Type B pancreatic cell (in vitro differentiated cells): Measurements from ENCODE around the gene CCDC3. TPM values are rescaled to one million over a fixed set of nuclear protein-coding genes. Genes with fewer than 3 reads are reported as not detected.

Source experiments
- DNase-seq: peaks from one replicate; pipeline ENCODE4 v3.0.0; 2021; ENCODE audit warnings: mixed read lengths; ENCODE audit not compliant: unreplicated experiment; ENCODE audit errors: extremely low spot score
- H3K27ac Mint-ChIP-seq: 2 replicates; pipeline ENCODE4 v1.8.0; 2021; ENCODE audit warnings: mild to moderate bottlenecking, mixed read lengths
- H3K27me3 Mint-ChIP-seq: 2 replicates; pipeline ENCODE4 v1.8.0; 2021; ENCODE audit warnings: mixed read lengths
- H3K36me3 Mint-ChIP-seq: 2 replicates; pipeline ENCODE4 v1.8.0; 2021; ENCODE audit warnings: mixed read lengths
- H3K4me1 Mint-ChIP-seq: one replicate; pipeline ENCODE4 v1.8.0; 2021; ENCODE audit warnings: mixed read lengths; ENCODE audit not compliant: unreplicated experiment
- H3K4me3 Mint-ChIP-seq: 2 replicates; pipeline ENCODE4 v1.8.0; 2021; ENCODE audit warnings: mild to moderate bottlenecking, mixed read lengths
- H3K9me3 Mint-ChIP-seq: 2 replicates; pipeline ENCODE4 v1.8.0; 2021; ENCODE audit warnings: mixed read lengths
- CTCF ChIP-seq: fragments of 200-600 bp; sonication (generic); conservative IDR thresholded peaks from 2 replicates; pipeline ENCODE4 v1.5.0; 2021; ENCODE audit warnings: antibody characterized with exemption, mild to moderate bottlenecking
- total RNA-seq: library from RNA; stranded (reverse); gene quantifications from 2 replicates; pipeline ENCODE4 v1.2.1, GENCODE V29; 2021; ENCODE audit warnings: low replicate concordance

CCDC3 gene
- total RNA-seq, 1 donor from 2014 or later: 17.6 TPM

GRCh38 chr10:13046851-13047528, 45.5 kb upstream of the CCDC3 start:
- no peak overlapping the region for H3K4me3 Mint-ChIP-seq
- no peak for TF ChIP-seq CTCF
- H3K36me3 Mint-ChIP-seq: no peaks in the 10 kb centered on the region
- DNase-seq: no peak
- no peaks in the 10 kb centered on the region for H3K9me3 Mint-ChIP-seq
- H3K4me1 Mint-ChIP-seq: no peaks in the 10 kb centered on the region
- no peak overlapping the region for H3K27ac Mint-ChIP-seq
- H3K27me3 Mint-ChIP-seq: peaks cover 11% of the 10 kb centered on the region

GRCh38 chr10:13043520-13043919, 42.0 kb upstream of the CCDC3 start:
- Mint-ChIP-seq H3K9me3 (no peaks in the 10 kb centered on the region), H3K4me3 (no peak overlapping the region), H3K27me3 (peaks cover 8% of the 10 kb centered on the region), H3K36me3 (no peaks in the 10 kb centered on the region), H3K27ac (no peak overlapping the region), H3K4me1 (peaks cover 5% of the 10 kb centered on the region)
- no peak for TF ChIP-seq CTCF
- no peak for DNase-seq

GRCh38 chr10:13039761-13040160, 38.2 kb upstream of the CCDC3 start:
- H3K4me1 Mint-ChIP-seq: peaks cover 5% of the 10 kb centered on the region
- no peak for TF ChIP-seq CTCF
- no peaks in the 10 kb centered on the region for H3K36me3 Mint-ChIP-seq
- H3K4me3 Mint-ChIP-seq: no peak overlapping the region
- no peaks in the 10 kb centered on the region for H3K27me3 Mint-ChIP-seq
- H3K27ac Mint-ChIP-seq: no peak overlapping the region
- H3K9me3 Mint-ChIP-seq: no peaks in the 10 kb centered on the region
- no peak for DNase-seq

- no peaks in the 10 kb centered on the region for H3K36me3 Mint-ChIP-seq
- no peak overlapping the region for H3K4me3 Mint-ChIP-seq
- peaks cover 5% of the 10 kb centered on the region for H3K4me1 Mint-ChIP-seq
- no peak for DNase-seq
- H3K27me3 Mint-ChIP-seq: no peaks in the 10 kb centered on the region
- no peak overlapping the region for H3K27ac Mint-ChIP-seq
- TF ChIP-seq CTCF: no peak
- H3K9me3 Mint-ChIP-seq: no peaks in the 10 kb centered on the region
Observed at GRCh38 chr10:13038391-13038790, 36.9 kb upstream of the CCDC3 start.

- TF ChIP-seq CTCF: no peak
- Mint-ChIP-seq H3K27me3 (no peaks in the 10 kb centered on the region), H3K27ac (no peak overlapping the region), H3K36me3 (no peaks in the 10 kb centered on the region), H3K9me3 (no peaks in the 10 kb centered on the region), H3K4me3 (no peak overlapping the region), H3K4me1 (peaks cover 5% of the 10 kb centered on the region)
- no peak for DNase-seq
Observed at GRCh38 chr10:13037832-13038231, 36.3 kb upstream of the CCDC3 start.
